ENCODE results near the gene RTL1.

DNA sequence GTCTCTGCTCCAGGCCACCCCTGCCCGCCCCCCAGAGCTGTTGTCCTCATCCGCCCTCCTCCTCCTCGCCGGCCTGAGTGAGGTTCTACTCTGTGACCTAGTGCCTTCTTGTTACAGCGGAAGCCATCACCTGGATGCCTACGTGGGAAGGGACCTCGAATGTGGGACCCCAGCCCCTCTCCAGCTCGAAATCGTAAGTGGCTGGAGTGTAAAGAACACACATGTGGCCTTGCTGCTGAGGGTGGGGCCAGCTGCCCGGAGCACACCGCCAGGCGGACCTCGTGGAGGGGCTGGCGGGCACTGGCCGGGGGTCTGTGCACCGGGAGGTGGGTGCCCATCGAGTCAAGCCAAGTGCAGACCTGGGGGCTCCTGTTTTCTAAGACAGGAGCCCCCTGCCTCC, 58.2 kb downstream of the RTL1 start:
- no peak for TF ChIP-seq EZH2 (IDR thresholded peaks at IDR 0.05)
- TF ChIP-seq POLR2AphosphoS5 (IDR thresholded peaks at IDR 0.05; ENCODE audit: borderline replicate concordance, low read depth, low read length) = no peak
